Endothelial cell of umbilical vein (primary cell): Measurements from ENCODE around the gene MED26. TPM values are rescaled to one million over a fixed set of nuclear protein-coding genes. Genes with fewer than 3 reads are reported as not detected.

Experiments
- BruUV-seq: library from RNA; stranded (reverse); fragments of 400-500 nt; replicated peaks from 2 replicates; lab custom pipeline; 2021; lab: Mats Ljungman, UMichigan
- CTCF ChIA-PET: fragments of 300-600, 350-600 bp; sonication (Branson Sonifier 250); formaldehyde crosslinking; loops from one replicate; lab custom pipeline; 2021; ENCODE audit warnings: antibody characterized with exemption, inconsistent platforms; lab: Charles Lee
- POLR2A ChIA-PET: fragments of 300-600, 350-600 bp; sonication (Branson Sonifier 250); formaldehyde crosslinking; loops from one replicate; lab custom pipeline; 2021; ENCODE audit warnings: antibody characterized with exemption, inconsistent platforms; lab: Charles Lee
- DNase-seq: peaks from one replicate; pipeline ENCODE4 v3.0.0-alpha.2; 2011; ENCODE audit warnings: low read depth, low spot score
- FAIRE-seq: peaks from 2 replicates; lab custom pipeline; 2011; peaks lifted over from hg19 to GRCh38; lab: Jason Lieb, UNC
- H2AFZ ChIP-seq: 2 replicates; pipeline ENCODE4 v1.6.0; 2012; ENCODE audit warnings: low read depth, low read length, control low read depth, inconsistent platforms
- H3K27ac ChIP-seq: 2 replicates; pipeline ENCODE4 v1.5.1; 2011; ENCODE audit warnings: low read depth, mild to moderate bottlenecking, control low read depth, low read length, moderate library complexity; ENCODE audit not compliant: insufficient read depth
- H3K27me3 ChIP-seq, 2 experiments: 2 replicates each; pipeline versions ENCODE4 v1.6.0 to v1.6.1; 2011; ENCODE audit warnings: low read length in 2 of 2, mixed read lengths in 1 of 2; ENCODE audit not compliant: control insufficient read depth in 2 of 2, insufficient read depth in 2 of 2
- H3K36me3 ChIP-seq, 2 experiments: 2 replicates in 1 of 2; 3 replicates in 1 of 2; pipeline ENCODE4 v1.5.1; 2011; ENCODE audit warnings: low read length in 2 of 2, mild to moderate bottlenecking in 1 of 2, moderate library complexity in 1 of 2; ENCODE audit not compliant: control insufficient read depth in 2 of 2, insufficient read depth in 2 of 2; ENCODE audit errors: extremely low read depth in 1 of 2
- H3K4me1 ChIP-seq: 3 replicates; pipeline ENCODE4 v1.5.1; 2011; ENCODE audit warnings: mild to moderate bottlenecking, low read length; ENCODE audit not compliant: control insufficient read depth, insufficient read depth; ENCODE audit errors: extremely low read depth
- H3K4me2 ChIP-seq: 2 replicates; pipeline ENCODE4 v1.6.1; 2011; ENCODE audit warnings: low read length, control low read depth, mixed read lengths; ENCODE audit not compliant: insufficient read depth
- H3K4me3 ChIP-seq, 3 experiments: fragments of 200-600 bp in 1 of 3; sonication (generic), shearing (Covaris generic) in 1 of 3; replicated peaks in 1 of 3; 2 replicates each; pipeline ENCODE4 v1.5.1; 2011 to 2016; ENCODE audit warnings: control low read depth in 3 of 3, low read length in 3 of 3, mild to moderate bottlenecking in 2 of 3, inconsistent platforms in 1 of 3, low read depth in 1 of 3, moderate library complexity in 1 of 3; ENCODE audit not compliant: insufficient read depth in 1 of 3
- H3K79me2 ChIP-seq: 2 replicates; pipeline ENCODE4 v1.6.0; 2012; ENCODE audit warnings: low read length, inconsistent platforms; ENCODE audit not compliant: control insufficient read depth, insufficient read depth
- H3K9ac ChIP-seq: replicated peaks from 2 replicates; pipeline ENCODE3; 2011; ENCODE audit warnings: low read length, control low read depth; ENCODE audit not compliant: insufficient read depth; ENCODE audit errors: extremely low read depth
- H3K9me1 ChIP-seq: replicated peaks from 3 replicates; pipeline ENCODE4 v1.6.0; 2011; ENCODE audit warnings: mild to moderate bottlenecking, low read length; ENCODE audit not compliant: control insufficient read depth, insufficient read depth; ENCODE audit errors: extremely low read depth
- H3K9me3 ChIP-seq: replicated peaks from 2 replicates; pipeline ENCODE4 v1.5.1; 2012; ENCODE audit warnings: low read length, inconsistent platforms; ENCODE audit not compliant: control insufficient read depth, insufficient read depth
- H4K20me1 ChIP-seq: replicated peaks from 2 replicates; pipeline ENCODE3; 2011; ENCODE audit warnings: mild to moderate bottlenecking, low read length; ENCODE audit not compliant: control insufficient read depth, insufficient read depth; ENCODE audit errors: extremely low read depth
- EZH2 ChIP-seq: IDR thresholded peaks from 2 replicates; pipeline ENCODE4 v1.6.1; 2012; ENCODE audit warnings: borderline replicate concordance, low read depth, mild to moderate bottlenecking, moderate library complexity, low read length, inconsistent platforms; ENCODE audit not compliant: severe bottlenecking
- FOS ChIP-seq: IDR thresholded peaks from 2 replicates; pipeline ENCODE4 v1.6.1; 2011; ENCODE audit warnings: mild to moderate bottlenecking, low read length, moderate library complexity, borderline replicate concordance; ENCODE audit not compliant: insufficient read depth
- GATA2 ChIP-seq: IDR thresholded peaks from 2 replicates; pipeline ENCODE4 v1.7.0; 2011; ENCODE audit warnings: low read depth, mild to moderate bottlenecking, moderate library complexity, mixed read lengths, low read length; ENCODE audit not compliant: insufficient read length, insufficient read depth
- JUN ChIP-seq: IDR thresholded peaks from 2 replicates; pipeline ENCODE4 v1.6.1; 2011; ENCODE audit warnings: borderline replicate concordance, low read depth; ENCODE audit not compliant: insufficient read length, insufficient read depth
- MYC ChIP-seq: IDR thresholded peaks from one replicate; pipeline ENCODE4 v1.6.1; 2011; ENCODE audit warnings: mild to moderate bottlenecking, low read depth, low read length
- POLR2A ChIP-seq: IDR thresholded peaks from 2 replicates; pipeline ENCODE4 v1.6.1; 2012; ENCODE audit warnings: low read depth, mild to moderate bottlenecking, control low read depth, low read length
- POLR2AphosphoS5 ChIP-seq: IDR thresholded peaks from 2 replicates; pipeline ENCODE4 v1.6.1; 2012; ENCODE audit warnings: low read depth, mild to moderate bottlenecking, control low read depth, low read length, moderate library complexity; ENCODE audit not compliant: insufficient read depth
- dilution Hi-C: fragments of 300-500 bp; cut with MboI; formaldehyde crosslinking; loops from one replicate; pipeline ENCODE4 v1.15.0; 2019; ENCODE audit warnings: low sequenced_read_pairs; ENCODE audit not compliant: extremely low pct_ligation_motif_present
- intact Hi-C: fragments of 100-400 bp; cut with micrococcal nuclease; formaldehyde crosslinking; loops from one replicate; pipeline ENCODE4 v1.10.0; 2022
- polyA plus RNA-seq, 4 experiments: library from polyadenylated mRNA; depleted of rRNA in 3 of 4; stranded (reverse) in 3 of 4; unstranded in 1 of 4; fragments of >200 nt; gene quantifications; 2 replicates each; pipeline versions ENCODE4 v1.2.1 to v1.2.3, GENCODE V29; 2011 to 2012; ENCODE audit warnings: missing spikeins in 1 of 4
- total RNA-seq: library from RNA; stranded (reverse); gene quantifications from 2 replicates; pipeline ENCODE4 v1.2.3, GENCODE V29; 2021
- TF ChIP-seq, protein P1 (sequence below), 2 donors: IDR thresholded peaks; 1 replicate in 1 of 2; 2 replicates in 1 of 2; pipeline ENCODE4 v1.5.1; 2011; ENCODE audit warnings: low read length in 2 of 2, mild to moderate bottlenecking in 2 of 2, moderate library complexity in 2 of 2, control low read depth in 1 of 2, inconsistent platforms in 1 of 2, low read depth in 1 of 2; ENCODE audit not compliant: insufficient read depth in 1 of 2; ENCODE audit errors: extremely low read depth in 1 of 2
- TF ChIP-seq, protein P2 (sequence below): IDR thresholded peaks from 2 replicates; pipeline ENCODE4 v1.6.1; 2011; ENCODE audit not compliant: insufficient read depth, insufficient read length

The MED26 gene
- total and polyA plus RNA-seq, 2 donors (not counting 3 experiments of a cell fraction or from before 2014, with no cell fraction given) = 5.6 to 13.4 TPM

DNA sequence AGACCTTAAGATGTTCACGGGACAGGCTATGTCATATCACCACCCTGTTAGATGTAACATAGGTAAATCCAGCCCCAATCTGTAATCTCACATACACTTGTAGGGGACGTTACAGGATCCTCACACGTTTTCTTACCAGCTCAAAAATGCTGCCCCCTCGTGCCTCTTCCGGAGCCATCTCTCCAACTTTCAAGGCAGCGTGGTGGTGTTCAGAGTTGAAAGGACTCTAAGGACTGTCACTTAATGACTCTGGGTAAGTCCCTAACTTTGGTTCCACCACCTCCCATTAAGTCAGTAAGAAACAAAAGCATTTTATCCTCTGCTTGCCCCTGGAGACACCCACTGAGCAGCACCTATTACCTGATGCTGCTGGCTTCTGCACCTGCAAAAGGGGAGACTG, 4.4 kb downstream of the MED26 start:
- TF ChIP-seq MYC = no peak
- TF ChIP-seq POLR2AphosphoS5 = no peak
- TF ChIP-seq FOS = no peak
- no peak for TF ChIP-seq EZH2
- H3K27me3 ChIP-seq = no peaks in the 10 kb centered on the region
- no peak overlapping the region for H3K4me3 ChIP-seq
- no peaks in the 10 kb centered on the region for H4K20me1 ChIP-seq
- no peak overlapping the region for H3K27ac ChIP-seq
- no peak for FAIRE-seq
- no peak overlapping the region for H3K9ac ChIP-seq
- CTCF ChIA-PET = no interaction called here
- POLR2A ChIA-PET = no interaction called here
- no peak overlapping the region for H3K4me2 ChIP-seq
- H3K4me1 ChIP-seq = peaks cover 10% of the 10 kb centered on the region
- H2AFZ ChIP-seq = no peak overlapping the region
- no peaks in the 10 kb centered on the region for H3K9me1 ChIP-seq
- peaks cover 2 to 11% of the 10 kb centered on the region in 2 experiments for H3K36me3 ChIP-seq
- dilution Hi-C loops = no loop called here
- BruUV-seq = no TSS peak
- H3K9me3 ChIP-seq = no peaks in the 10 kb centered on the region
- intact Hi-C loops = no loop called here
- peaks cover 92% of the 10 kb centered on the region for H3K79me2 ChIP-seq
- no peak for DNase-seq

DNA sequence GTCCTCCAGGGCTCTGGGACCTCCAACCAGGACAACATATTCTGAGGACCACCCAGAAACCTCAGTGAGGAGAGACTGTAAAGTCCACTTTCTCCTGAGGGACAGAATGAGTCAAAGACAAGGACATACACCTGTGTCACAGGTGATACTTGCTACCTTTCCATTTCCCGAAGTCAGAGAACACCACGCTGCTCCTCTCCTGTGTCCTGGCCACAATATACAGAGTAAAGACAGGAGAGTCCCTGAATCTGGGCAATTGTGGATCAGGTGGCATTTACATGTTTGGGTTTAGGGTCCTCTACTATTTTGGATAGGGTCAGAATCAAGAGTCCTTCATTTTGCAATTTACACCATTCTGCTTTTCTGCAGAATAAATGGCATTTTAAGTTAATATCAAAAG, 4.9 kb downstream of the MED26 start:
- FAIRE-seq (no peak), DNase-seq (no peak)
- no peaks in the 10 kb centered on the region for H3K9me3 ChIP-seq
- CTCF ChIA-PET = no interaction called here
- H3K9me1 ChIP-seq = no peaks in the 10 kb centered on the region
- H3K9ac ChIP-seq = no peak overlapping the region
- POLR2A ChIA-PET = no interaction called here
- H3K79me2 ChIP-seq = peaks cover 97% of the 10 kb centered on the region
- no peaks in the 10 kb centered on the region for H3K27me3 ChIP-seq
- H4K20me1 ChIP-seq = no peaks in the 10 kb centered on the region
- intact Hi-C loops = no loop called here
- dilution Hi-C loops = no loop called here
- no peak overlapping the region for H3K4me3 ChIP-seq
- no peak overlapping the region for H3K4me2 ChIP-seq
- H3K27ac ChIP-seq = no peak overlapping the region
- BruUV-seq = no TSS peak
- H3K36me3 ChIP-seq = peaks cover 2 to 11% of the 10 kb centered on the region in 2 experiments
- peaks cover 10% of the 10 kb centered on the region for H3K4me1 ChIP-seq
- H2AFZ ChIP-seq = no peak overlapping the region
- TF ChIP-seq POLR2A (no peak), MYC (no peak), GATA2 (no peak), EZH2 (no peak), POLR2AphosphoS5 (no peak), FOS (no peak), JUN (no peak)
- TF ChIP-seq, protein P1, sequence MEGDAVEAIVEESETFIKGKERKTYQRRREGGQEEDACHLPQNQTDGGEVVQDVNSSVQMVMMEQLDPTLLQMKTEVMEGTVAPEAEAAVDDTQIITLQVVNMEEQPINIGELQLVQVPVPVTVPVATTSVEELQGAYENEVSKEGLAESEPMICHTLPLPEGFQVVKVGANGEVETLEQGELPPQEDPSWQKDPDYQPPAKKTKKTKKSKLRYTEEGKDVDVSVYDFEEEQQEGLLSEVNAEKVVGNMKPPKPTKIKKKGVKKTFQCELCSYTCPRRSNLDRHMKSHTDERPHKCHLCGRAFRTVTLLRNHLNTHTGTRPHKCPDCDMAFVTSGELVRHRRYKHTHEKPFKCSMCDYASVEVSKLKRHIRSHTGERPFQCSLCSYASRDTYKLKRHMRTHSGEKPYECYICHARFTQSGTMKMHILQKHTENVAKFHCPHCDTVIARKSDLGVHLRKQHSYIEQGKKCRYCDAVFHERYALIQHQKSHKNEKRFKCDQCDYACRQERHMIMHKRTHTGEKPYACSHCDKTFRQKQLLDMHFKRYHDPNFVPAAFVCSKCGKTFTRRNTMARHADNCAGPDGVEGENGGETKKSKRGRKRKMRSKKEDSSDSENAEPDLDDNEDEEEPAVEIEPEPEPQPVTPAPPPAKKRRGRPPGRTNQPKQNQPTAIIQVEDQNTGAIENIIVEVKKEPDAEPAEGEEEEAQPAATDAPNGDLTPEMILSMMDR (IDR thresholded peaks at IDR 0.05; ENCODE audit: extremely low read depth in 1 of 2, insufficient read depth in 1 of 2, low read depth in 1 of 2, low read length in 2 of 2) = no peak
- TF ChIP-seq, protein P2, sequence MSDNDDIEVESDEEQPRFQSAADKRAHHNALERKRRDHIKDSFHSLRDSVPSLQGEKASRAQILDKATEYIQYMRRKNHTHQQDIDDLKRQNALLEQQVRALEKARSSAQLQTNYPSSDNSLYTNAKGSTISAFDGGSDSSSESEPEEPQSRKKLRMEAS = no peak
